ENCODE results near the gene HHAT. TPM values are rescaled to one million over a fixed set of nuclear protein-coding genes. Genes with fewer than 3 reads are reported as not detected.

HHAT gene
- total and polyA plus RNA-seq, 2 of the 13 experiments (the other 11 are each of a cell fraction or from before 2014, with no cell fraction given) = 2.6 to 4.9 TPM

DNA sequence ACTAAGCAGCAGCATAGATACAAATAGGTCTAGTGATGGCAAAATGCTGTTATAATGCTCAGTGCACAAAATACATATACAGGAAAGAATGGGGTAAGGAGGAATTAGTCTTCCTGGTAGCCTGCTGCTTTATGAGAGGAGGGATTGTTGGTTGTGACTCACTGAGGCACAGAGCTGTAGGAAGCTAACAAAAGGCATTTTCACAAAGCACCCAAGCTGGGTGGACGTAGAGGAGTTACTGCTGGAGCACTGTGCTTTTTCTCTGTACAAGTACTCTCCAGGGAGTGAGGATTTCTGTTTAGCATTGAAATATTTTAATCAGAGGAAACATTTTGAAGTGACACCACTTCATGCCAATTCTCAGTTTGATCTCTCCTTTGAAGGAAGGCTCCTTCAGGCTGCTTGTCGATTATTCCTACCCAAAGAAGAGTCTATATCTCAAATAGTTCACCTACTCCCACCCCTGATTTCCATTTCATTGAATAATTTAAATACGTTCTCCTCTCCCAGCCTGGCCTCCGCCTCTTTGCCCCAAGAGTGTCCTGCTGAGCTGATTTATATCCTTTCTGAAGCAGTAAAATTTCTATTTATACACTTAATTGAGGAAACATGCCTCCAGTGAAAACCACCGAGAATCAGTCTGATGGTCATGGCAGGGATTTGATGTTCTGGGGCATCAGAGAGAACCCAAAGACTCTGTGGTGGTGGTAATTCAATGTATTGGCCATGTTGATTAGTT lies 271.9 kb downstream of the HHAT start:
- FAIRE-seq = no peak
- ATAC-seq = no peak
- no peaks in the 10 kb centered on the region for H3K4me1 ChIP-seq (ENCODE audit: insufficient read depth, low read length)
- no peak overlapping the region for H3K4me2 ChIP-seq (ENCODE audit: low read depth, low read length)
- H2AFZ ChIP-seq (ENCODE audit: low read length) = no peak overlapping the region
- no peaks in the 10 kb centered on the region for H3K27me3 ChIP-seq (ENCODE audit: control insufficient read depth in 1 of 2, insufficient read depth in 2 of 2, low read length in 2 of 2)
- in situ Hi-C loops (cut with HindIII; ENCODE audit: extremely low pct_ligation_motif_present, low pct_unique_long_range_greater_than_20kb) (no loop called here), intact Hi-C loops (cut with micrococcal nuclease; ENCODE audit: unreplicated experiment) (no loop called here)
- no peak overlapping the region for H3K9ac ChIP-seq (ENCODE audit: insufficient read depth, low read depth, low read length)
- ChIA-PET CTCF (ENCODE audit: low intra/inter-chr PET ratio, low total read pairs) (no interaction called here), POLR2A (no interaction called here)
- H3K9me3 ChIP-seq (ENCODE audit: low read length) = no peaks in the 10 kb centered on the region
- H3K4me3 ChIP-seq (replicated peaks in 1 of 3; ENCODE audit: insufficient read depth in 1 of 3, low read depth in 2 of 3, low read length in 3 of 3) = no peak overlapping the region
- no peak for DNase-seq (ENCODE audit: low spot score)
- BruUV-seq (replicated peaks) = no TSS peak
- WGBS (ENCODE audit: low lambda C conversion rate) = 53% methylated on average over 5 of the region's 5 CpGs
- no peaks in the 10 kb centered on the region for H3K79me2 ChIP-seq (ENCODE audit: insufficient read depth, low read length)
- no peaks in the 10 kb centered on the region for H4K20me1 ChIP-seq (ENCODE audit: insufficient read depth, low read length)
- TF ChIP-seq KLF16 (CRISPR knock-in tag; IDR thresholded peaks at IDR 0.05) (no peak), ZFP82 (CRISPR knock-in tag; IDR thresholded peaks at IDR 0.05; ENCODE audit: borderline replicate concordance) (no peak), XBP1 (CRISPR knock-in tag; IDR thresholded peaks at IDR 0.05) (no peak), REL (CRISPR knock-in tag; conservative IDR thresholded peaks at IDR 0.05) (no peak), HNF4G (IDR thresholded peaks at IDR 0.05; ENCODE audit: borderline replicate concordance, low read depth, low read length) (no peak), HNF4G (CRISPR knock-in tag; IDR thresholded peaks at IDR 0.05; ENCODE audit: borderline replicate concordance, low read depth) (no peak), ZSCAN12 (CRISPR knock-in tag; IDR thresholded peaks at IDR 0.05) (no peak), KDM4B (CRISPR knock-in tag; IDR thresholded peaks at IDR 0.05) (no peak), ONECUT2 (CRISPR knock-in tag; IDR thresholded peaks at IDR 0.05) (no peak), RELA (CRISPR knock-in tag; IDR thresholded peaks at IDR 0.05) (no peak), CC2D1A (CRISPR knock-in tag; IDR thresholded peaks at IDR 0.05) (no peak), ZNF256 (CRISPR knock-in tag; conservative IDR thresholded peaks at IDR 0.05) (no peak), HNRNPH1 (optimal IDR thresholded peaks at IDR 0.05; ENCODE audit: low read depth, low read length) (no peak), JUNB (CRISPR knock-in tag; IDR thresholded peaks at IDR 0.05; ENCODE audit: borderline replicate concordance) (no peak)
- TF ChIP-seq, protein P1, sequence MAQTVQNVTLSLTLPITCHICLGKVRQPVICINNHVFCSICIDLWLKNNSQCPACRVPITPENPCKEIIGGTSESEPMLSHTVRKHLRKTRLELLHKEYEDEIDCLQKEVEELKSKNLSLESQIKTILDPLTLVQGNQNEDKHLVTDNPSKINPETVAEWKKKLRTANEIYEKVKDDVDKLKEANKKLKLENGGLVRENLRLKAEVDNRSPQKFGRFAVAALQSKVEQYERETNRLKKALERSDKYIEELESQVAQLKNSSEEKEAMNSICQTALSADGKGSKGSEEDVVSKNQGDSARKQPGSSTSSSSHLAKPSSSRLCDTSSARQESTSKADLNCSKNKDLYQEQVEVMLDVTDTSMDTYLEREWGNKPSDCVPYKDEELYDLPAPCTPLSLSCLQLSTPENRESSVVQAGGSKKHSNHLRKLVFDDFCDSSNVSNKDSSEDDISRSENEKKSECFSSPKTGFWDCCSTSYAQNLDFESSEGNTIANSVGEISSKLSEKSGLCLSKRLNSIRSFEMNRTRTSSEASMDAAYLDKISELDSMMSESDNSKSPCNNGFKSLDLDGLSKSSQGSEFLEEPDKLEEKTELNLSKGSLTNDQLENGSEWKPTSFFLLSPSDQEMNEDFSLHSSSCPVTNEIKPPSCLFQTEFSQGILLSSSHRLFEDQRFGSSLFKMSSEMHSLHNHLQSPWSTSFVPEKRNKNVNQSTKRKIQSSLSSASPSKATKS (CRISPR knock-in tag; IDR thresholded peaks at IDR 0.05) = no peak
- TF ChIP-seq, protein P2, sequence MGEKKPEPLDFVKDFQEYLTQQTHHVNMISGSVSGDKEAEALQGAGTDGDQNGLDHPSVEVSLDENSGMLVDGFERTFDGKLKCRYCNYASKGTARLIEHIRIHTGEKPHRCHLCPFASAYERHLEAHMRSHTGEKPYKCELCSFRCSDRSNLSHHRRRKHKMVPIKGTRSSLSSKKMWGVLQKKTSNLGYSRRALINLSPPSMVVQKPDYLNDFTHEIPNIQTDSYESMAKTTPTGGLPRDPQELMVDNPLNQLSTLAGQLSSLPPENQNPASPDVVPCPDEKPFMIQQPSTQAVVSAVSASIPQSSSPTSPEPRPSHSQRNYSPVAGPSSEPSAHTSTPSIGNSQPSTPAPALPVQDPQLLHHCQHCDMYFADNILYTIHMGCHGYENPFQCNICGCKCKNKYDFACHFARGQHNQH (CRISPR knock-in tag; IDR thresholded peaks at IDR 0.05) = no peak
- TF ChIP-seq, protein P3, sequence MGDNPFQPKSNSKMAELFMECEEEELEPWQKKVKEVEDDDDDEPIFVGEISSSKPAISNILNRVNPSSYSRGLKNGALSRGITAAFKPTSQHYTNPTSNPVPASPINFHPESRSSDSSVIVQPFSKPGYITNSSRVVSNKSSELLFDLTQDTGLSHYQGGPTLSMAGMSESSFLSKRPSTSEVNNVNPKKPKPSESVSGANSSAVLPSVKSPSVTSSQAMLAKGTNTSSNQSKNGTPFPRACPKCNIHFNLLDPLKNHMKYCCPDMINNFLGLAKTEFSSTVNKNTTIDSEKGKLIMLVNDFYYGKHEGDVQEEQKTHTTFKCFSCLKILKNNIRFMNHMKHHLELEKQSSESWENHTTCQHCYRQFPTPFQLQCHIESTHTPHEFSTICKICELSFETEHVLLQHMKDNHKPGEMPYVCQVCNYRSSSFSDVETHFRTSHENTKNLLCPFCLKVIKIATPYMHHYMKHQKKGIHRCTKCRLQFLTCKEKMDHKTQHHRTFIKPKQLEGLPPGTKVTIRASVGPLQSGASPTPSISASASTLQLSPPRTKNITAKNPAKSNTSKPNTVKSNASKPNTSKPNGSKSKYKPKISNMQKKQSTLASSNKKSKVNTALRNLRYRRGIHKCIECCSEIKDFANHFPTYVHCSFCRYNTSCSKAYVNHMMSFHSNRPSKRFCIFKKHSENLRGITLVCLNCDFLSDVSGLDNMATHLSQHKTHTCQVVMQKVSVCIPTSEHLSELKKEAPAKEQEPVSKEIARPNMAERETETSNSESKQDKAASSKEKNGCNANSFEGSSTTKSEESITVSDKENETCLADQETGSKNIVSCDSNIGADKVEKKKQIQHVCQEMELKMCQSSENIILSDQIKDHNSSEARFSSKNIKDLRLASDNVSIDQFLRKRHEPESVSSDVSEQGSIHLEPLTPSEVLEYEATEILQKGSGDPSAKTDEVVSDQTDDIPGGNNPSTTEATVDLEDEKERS (CRISPR knock-in tag; IDR thresholded peaks at IDR 0.05) = no peak
- no peaks in the 10 kb centered on the region for H3K36me3 ChIP-seq (replicated peaks in 1 of 2; ENCODE audit: control insufficient read depth in 1 of 2, insufficient read depth in 2 of 2, low read length in 2 of 2)
- no peak overlapping the region for H3K27ac ChIP-seq (ENCODE audit: extremely low read length, insufficient read depth, low read length)
